Measurements from ENCODE around the gene EIF4EBP2.

EIF4EBP2 gene

DNA sequence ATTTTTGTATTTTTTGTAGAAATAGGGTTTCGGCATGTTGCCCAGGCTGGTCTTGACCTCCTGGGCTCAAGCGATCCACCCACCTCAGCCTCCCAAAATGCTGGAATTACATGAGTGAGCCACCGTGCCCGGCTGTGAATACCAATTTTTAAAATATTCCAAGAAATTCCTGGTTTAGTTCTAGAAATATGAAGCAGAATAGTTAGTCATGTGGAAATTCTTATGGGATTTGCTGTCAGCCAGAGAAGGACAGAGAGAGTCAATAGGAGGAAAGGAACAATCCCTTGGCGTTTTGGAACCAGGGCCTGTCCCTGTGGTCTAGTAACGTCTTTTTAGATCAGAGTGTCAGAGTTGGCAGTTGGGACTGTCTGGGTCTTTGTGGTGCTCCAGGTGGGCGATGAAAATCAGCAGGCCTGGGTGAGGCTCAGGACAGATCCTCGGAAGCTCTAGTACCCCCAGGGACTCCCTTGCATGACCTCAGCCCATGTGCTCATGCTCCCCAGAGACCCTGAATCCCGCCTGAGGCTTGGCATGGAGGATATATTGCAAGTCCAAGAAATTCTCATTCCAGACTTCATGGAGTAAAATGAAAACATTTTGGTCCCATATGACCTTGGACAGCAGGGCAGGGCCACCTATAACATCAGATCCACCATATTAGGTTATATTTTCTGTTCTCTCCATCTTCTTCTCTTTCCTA, 29.8 kb downstream of the EIF4EBP2 start:
- DNase-seq = no peak

DNA sequence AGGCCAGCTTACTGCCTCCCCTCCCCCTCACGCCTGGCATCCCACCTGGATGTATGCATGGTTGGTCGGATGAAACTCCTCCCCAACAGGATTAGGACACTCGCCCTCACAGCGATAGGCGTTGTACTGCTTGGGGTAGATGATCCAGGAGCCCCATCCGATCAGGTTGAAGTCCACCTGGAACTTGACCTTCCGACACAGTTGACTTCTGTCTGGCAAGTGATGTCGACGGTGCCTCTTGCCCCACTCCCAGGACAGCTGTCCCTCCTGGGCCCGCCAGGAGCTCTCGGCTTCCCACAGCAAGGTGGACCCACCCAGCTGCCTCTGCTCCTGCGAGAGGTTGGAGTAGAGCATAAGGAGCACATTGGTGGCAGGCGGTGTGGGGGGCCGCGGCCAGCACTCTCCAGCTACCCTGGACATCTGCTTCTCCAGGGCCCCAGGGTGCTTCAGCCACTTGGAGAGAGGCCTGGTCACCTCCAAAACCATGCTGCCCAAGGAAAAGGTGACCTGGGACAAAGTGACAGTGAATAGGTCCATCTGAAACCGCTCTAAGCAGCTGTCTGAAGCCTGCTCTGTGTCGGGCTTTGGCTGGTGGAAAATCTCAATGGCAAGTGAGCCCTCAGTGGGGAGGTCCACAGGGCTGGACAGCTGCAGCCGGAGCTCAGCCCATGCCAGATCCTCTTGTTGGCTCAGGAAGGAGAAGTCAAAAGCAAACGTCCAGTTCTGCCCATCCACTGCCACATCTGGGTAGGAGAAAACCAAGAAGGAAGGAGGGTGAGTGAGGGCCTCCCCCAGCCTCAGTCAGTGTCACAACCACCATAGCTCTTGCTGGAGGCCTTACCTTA, 31.5 kb downstream of the EIF4EBP2 start:
- DNase-seq = no peak

DNA sequence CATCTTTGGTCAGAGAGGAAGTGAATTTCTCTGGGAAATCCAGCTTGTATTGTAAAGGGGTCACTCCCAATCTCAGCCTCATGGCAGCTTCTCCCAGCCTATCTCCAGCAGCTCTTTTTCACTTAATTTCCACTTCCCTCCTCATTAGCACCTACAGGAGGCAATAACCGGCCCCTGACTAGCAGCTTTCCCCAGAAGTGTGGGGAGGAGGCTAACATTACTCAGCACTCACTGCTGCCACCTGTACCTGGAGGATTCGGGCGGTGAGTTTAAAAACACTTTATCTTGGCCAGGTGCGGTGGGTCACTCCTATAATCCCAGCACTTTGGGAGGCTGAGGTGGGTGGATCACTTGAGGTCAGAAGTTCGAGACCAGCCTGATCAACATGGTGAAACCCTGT, 33.8 kb downstream of the EIF4EBP2 start:
- DNase-seq = no peak

DNA sequence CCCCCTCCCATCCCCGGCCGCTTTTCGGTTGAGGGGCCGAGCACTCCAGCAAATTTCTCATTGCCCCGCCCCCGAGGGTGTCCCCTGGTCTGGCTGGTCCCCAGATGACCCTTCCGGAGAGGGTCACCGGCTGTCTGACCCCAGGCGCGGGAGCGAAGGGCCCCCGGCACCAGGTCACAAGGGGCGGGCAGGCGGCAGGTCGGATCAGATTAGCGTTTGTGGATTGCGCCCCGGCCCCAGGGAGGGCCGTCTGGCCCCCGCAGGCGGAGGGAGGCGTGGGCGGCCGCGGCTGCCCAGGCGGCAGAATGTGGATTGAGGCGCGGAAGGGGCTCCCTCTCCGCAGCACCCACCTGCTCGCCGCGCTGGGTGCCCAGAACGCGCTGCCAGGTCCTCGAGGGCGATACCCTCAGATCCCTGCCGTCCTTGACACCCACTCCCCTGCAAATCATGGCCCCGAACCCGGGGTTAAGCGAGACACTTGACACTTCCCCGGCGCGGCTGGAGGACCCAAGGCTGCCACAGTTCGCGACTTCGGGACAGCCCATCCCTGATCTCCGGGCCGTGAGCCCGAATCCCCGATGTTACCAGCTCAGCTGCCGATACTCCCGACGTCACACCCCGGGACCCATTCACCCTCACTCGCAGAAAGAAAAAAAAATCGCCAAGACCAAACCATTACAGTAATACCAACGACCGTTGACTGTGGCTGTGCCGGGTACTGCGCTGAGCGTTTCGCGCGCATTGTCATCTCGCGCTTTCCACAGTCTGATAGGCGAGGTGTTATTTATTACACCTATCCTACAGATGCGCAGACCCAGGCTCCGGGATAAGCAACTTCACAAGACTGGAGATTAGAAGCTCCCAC, 36.6 kb downstream of the EIF4EBP2 start:
- DNase-seq = no peak

DNA sequence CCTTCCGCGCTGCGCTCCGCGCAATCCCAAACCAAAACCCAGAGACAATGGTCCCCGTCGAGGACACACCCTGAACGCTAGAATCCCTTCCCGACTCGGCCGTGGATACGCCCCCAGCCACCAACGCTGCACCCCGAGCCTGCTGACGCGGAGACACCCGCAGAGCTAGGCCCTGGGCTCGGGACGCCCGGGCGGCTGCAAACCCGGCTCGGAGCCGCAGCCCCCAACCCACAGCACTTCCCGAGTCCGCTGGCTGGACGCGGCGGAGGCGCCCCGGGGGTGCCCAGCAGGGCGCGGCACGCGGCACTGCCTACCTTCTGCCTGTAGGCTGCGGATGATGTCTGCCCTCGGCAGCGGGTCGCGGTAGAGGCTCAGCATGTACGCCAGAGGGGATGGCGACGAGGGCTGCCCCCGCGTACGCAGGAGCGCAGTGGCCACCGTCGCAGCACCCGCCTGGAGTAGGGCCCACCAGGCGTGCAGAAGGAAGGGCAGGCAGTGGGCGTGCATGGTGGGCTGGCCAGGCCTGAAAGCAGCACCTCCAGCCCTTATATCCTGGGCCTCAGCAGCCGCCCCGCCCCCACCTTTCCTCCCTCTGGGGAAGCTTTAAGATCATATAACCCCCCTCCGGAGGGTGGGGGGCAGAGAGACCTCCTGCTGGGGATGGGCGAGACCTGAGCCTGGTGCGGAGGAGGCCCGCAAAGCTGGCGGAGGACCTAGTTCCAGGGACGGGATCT, 37.4 kb downstream of the EIF4EBP2 start, which contains the start of gene NODAL:
TSS of gene NODAL (minus strand) at position 521 of the 734 bp plus-strand sequence. CDS start at position 507, 14 bp downstream.
- no peak for DNase-seq

DNA sequence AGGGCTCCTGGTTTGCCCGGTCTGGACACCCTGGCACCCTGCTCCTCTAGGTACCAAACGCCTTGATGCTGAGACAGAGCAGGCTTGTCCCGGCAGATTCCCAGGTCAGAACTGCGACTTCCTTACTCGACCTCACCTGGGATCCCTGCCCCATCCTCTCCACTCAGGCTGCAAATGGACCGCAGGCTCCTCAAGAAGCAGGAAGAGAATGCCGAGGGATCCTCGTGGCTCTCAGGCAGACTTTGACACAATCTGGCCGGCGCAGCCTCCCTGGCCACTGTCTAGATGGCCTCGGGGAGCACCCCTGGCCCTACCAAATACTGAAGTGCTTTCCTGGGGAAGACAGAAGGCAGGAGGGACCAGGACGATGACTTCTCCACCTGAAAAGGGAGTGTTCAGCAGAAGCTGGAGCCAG, 38.0 kb downstream of the EIF4EBP2 start:
- DNase-seq = peak; percentile 15

DNA sequence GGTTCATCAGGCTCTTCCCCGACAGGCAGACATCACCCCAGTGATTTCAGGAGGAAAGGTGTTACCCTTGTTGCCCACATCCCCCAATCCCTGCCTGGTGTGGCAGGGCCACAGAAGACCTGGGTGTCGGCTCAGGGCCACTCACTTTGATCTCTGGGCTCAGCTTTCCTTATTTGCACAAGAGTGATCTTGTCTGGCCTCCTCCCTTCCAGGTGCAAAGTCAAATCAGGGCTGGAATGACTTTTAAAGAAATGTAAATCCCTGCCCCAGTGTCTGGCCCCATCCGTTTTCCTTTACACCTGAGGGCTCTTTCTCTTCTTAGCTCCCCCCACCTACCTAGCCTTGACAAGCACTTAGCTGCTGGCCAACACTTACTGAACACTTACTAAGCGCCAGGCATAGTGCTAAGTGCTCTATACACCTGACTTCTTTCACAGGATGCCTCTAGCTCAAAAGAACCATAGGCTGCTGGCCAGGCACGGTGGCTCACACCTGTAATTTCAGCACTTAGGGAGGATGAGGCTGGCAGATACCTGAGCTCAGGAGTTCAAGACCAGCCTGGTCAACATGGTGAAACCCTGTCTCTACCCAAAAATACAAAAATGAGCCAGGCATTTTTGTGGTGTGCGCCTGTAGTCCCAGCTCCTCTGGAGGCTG, 38.5 kb downstream of the EIF4EBP2 start:
- DNase-seq = no peak

DNA sequence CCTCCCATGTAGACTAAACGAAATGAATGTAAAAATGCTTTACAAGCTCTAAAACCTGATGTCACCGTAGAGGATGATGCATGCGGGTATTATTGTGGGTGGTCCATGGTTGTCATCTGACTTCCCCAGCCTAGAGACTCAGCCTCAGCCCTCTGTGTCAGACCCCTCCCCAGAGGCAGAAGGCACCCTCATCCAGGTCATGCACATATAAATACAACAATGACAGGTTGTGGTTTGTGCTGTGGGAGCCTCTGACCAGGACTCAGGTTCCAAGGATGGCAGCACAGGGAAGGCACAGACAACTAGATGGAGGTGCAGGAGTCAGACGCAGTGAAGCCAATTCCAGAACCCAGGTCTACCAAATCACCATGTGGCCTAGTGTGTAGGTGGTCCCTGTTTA, 40.8 kb downstream of the EIF4EBP2 start:
- DNase-seq = no peak

DNA sequence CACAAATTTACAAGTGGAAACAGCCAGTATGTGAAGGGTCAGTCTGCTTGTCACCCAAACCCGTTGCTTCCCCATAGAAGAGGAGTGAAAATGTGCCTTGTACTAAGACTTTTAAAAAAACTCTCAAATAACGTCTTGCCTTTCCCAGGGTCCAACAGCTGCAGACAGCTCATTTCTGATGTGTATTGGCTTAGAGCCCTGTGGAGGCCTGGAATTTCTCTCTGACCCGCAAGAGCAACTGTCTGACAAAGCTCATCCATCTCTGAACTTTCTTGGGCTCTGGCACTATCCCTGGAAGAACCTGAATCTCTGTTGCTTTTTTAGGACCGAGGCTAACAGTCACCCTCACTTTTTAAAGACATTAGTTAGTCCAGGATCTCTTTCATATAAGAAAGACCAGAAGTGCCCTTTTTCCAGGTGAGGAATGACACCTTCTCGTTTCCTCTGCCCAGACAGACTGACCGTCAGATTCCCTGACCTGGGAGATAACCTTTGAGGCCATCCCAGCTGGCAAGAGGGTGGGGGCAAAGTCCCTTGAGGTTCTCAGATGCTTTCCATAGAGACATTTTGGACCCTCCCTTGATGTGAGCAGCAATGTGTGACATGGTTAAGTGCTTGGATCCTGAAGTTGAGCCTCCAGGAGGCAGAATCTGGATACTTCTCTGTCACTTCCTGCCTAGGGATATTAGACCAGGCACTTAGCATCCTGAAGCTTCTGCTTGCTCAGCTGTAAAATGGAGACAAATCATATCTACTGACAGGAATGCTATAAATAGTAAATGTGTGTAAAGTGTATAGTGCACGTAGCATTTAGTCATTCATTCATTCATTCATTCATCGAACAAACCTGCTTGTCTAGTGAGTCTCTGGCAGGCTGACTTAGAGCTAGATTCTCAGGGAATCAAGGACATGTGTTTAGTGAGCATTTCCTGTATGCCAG, 42.0 kb downstream of the EIF4EBP2 start:
- no peak for DNase-seq

DNA sequence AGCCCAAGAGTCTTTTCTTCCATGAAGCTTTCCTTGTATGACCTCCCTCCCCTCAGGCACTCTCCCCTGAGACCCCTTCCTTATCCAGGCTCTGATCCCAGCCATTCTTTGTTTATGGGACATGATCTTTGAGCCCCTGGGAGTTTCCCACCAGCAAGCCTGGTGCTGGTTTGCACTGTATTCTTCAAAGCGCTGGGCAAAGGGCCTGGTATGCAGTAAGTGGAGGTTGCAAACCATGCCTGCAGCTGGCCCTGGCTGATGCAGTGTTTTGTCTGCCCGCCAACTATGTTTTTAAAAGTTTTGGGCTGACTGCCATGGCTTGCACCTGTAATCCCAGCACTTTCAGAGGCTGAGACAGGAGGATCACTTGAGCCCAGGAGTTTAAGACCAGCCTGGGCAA, 44.3 kb downstream of the EIF4EBP2 start:
- no peak for DNase-seq

DNA sequence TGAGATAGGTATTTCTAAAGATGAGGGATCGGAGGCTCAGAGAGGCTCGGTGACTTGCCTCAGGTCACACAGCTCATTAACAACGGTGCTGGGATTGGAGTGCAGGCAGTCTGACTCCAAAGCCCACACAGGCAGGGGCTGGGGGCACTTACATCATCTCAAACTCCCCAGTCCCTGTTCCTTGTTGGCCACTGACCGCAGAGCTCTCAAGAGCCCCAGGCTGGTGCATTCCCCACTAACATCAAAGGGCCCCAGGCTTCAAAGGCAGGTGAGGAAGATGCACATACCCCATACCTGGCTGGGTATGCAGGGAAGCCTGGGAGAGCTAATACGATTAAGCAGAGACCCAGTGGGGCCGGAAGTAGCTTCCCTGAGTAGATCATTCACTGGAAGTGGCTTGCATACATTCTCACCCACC, 51.3 kb downstream of the EIF4EBP2 start:
- no peak for DNase-seq

DNA sequence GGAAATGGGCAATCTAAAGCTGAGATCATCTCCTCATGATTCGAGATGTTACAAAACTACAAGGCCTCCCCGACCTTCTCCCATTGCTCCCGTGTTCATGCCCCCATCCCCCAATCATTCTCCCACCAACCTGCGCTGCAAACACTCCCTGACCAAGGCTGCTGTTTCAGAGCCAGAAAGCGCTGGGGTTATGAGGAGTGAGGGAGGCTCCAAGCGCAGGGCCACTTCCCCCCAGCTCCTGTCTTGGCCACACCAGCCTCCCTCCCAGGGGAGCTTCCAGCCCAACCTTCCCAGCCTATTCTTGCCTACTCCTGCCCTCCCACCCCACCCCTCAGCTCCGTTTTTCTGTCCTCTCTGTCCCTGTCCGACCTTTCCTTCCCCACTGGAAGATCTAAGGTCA, 52.2 kb downstream of the EIF4EBP2 start:
- no peak for DNase-seq

DNA sequence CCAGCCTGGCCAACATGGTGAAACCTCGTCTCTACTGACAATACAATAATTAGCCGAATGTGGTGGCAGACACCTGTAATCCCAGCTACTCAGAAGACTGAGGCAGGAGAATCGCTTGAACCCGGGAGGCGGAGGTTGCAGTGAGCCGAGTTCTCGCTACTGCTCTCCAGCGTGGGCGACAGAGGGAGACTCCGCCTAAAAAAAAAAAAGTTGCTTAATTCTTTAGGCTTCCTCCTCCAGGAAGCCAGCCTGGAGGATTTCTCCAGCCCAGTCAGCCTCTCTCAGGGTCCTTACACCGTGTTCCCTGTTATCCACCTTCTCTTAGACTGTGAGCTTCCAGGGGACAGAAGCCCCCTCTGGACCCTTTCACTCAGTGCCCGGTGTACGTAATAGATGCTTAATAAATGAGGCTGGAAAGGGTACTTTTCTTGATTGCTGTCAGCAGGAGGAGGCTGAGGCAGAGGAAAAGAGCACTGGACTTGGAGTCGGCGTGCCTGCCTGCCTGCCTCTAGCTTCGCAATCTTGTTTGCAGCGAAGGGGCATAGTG, 53.9 kb downstream of the EIF4EBP2 start:
- DNase-seq = no peak

DNA sequence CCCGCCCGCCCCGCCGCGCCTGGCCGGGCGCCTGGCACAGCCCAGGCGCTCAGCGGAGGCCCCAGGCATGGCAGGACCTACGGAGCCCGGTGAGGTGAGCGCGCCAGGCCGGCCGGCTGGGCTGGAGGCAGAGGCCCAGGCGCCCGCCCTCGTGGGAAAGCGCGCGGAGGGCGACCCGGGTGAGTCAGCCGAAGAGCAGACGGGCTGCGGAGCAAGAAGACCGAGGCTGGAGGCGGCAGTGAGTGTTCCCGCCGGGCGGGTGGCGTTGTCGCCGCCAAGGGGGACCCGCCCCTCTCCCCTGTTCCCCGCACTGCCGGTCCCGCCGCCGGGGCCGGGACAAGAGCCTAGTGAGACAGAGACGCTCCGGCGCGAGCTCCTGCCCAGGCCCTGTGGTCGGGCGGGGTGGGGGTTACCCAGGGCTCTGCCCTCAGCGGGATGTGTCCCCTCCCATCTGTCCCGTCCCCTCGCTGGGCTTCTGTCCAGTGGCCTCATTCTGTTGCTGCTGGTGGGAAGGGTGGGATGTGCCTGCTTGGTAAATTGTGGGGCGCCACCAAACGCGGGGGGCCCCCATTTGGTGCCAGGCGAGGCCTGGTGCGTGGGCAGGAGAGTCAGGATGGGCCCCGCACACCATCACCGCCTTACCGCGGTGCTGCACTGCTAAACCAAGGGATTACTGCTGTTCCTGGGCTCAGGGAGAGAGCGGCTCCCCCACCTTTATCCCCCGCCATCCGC, 54.5 kb downstream of the EIF4EBP2 start:
- DNase-seq = no peak

DNA sequence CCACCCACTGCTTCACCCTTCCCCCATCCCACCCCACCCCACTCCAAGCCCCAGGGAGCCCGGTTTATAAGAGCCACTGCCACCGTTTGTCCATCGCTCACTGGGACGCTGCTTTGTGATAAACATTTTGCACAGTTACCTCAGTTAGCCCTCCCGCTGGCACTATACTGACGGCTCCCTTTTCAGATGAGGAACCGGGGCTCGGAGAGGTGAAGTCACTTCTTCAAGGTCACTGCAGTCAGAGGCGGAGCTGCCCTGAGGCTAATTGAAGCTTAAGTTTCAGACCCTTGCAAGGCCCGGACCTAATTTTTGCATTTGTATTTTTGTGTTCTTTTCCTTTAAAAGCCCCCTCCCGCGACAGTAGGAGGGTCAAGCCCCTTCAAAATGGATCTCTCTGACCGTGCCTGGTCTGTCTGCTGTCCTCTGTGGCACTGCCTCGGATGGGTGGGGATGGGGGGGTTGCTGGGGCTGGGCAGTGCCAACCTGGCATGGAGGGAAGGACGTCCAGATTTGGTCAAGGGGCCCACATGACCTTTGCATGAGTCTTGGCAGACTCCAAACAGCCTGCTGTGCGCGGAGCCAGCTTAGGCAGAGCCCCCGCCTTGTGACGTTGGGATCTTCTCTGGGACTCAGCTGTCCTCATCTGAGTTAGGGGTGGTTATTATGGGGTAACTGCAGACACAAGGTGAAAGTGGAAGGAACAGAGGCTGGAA, 55.3 kb downstream of the EIF4EBP2 start:
- no peak for DNase-seq

DNA sequence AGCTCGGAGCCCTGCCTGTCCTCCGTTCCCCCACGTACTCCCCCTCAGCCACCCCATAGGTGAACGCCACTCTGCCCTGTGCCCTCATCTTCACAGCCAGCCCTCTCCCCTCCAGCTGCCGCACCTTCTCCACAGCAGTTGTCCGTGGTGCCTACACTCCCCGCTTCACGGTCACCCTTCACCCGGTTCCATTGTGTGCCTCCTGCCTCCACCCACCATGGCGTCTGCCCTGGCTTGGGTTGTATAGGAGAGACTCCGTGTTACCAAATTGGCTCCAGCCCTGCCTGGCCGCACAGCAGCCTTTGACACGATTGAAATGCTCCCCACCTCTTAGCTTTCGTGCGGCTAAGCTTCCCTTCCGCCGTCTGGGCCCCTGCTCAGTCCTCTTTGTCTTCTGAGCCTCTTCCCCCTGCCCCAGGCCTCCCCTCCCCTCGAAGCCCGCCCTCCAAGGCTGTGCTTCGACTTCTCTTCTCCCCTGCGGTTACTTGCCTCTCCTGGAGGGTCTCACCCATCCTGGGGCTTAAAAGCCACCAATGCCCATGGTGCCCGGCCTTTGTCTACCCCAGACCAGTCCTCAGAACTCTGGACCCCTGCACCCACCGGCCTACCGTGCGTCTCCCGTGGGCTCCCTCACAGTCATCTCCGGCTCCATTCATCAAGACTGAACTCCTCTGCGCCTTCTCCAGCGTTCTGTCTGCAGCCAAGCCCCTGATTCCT, 56.0 kb downstream of the EIF4EBP2 start:
- no peak for DNase-seq

DNA sequence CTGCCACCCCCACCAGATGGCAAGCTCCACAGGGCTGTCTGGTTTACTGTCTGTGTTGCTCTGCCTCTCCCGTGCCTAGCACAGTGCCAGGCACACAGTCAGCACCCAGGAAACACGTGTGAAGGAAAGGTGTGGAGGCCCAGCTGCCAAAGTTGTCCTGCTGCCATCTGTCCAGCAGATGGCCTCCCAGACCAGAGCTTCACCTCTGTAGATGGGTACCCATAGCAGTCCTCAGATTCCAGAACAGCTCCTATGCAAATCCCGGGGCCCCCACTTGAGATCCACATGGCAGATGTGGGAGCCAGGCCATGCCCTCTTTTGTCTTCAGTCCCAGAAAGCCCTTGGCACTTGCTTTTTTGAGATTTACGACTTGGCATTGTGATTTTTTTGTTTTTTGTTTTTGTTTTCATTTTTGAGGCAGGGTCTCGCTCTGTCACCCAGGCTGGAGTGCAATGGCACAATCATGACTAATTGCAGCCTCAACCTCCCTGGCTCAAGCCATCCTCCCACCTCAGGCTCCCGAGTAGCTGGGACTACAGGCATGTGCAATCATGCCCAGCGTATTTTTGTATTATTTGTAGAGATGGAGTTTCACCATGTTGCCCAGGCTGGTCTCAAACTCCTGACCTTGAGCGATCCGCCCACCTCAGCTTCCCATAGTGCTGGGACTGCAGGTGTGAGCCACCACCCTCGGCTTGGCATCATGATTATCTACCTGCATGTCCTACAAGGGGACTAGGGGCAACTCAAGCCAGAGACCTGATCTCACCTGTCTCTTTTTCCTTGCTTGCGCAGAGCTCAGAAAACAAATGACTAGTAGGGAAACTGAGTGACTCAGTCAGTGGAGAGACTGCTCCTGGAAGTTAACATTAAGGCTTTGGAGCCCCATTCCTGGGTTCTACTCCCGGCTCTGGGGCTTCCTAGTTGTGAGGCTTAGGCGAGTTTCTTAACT, 57.7 kb downstream of the EIF4EBP2 start:
- DNase-seq = no peak

Data from DMS79 (cell line).